OCI-LY3 (cell line): ENCODE measurements around the gene NMBR.

Source experiments
- CTCF ChIP-seq: fragments of 200-600, 300-600 bp; sonication (generic); IDR thresholded peaks from 2 replicates; pipeline ENCODE4 v1.5.1; 2014; ENCODE audit warnings: antibody characterized with exemption, low read length, low read depth
- EZH2phosphoT487 ChIP-seq: fragments of 200-600 bp; shearing (Covaris generic); IDR thresholded peaks from 2 replicates; pipeline ENCODE4 v1.6.1; 2018; ENCODE audit warnings: antibody characterized with exemption, mixed run types, low read depth

DNA sequence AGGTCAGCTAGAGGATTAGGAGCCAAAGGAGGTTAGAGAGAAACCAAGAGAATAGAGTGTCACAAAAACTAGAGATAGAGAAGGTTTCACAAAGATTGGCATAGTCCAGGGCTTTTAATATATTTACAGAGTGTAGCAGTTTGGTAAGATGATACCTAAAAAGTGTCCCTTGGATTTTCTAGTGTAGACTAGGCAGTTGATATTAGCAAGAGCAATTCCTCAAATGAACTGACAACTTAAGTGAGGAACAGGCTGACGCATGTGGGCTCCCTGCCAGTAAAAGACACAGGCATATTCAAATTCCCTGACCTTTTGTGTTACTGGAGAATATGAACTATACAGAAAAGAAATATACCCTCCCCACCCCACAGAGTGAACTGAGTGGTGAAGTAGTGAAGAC lies 40.3 kb upstream of the NMBR start:
- TF ChIP-seq EZH2phosphoT487, result no peak
- TF ChIP-seq CTCF, result no peak
